Measurements from ENCODE around the gene SPATS2.

DNA sequence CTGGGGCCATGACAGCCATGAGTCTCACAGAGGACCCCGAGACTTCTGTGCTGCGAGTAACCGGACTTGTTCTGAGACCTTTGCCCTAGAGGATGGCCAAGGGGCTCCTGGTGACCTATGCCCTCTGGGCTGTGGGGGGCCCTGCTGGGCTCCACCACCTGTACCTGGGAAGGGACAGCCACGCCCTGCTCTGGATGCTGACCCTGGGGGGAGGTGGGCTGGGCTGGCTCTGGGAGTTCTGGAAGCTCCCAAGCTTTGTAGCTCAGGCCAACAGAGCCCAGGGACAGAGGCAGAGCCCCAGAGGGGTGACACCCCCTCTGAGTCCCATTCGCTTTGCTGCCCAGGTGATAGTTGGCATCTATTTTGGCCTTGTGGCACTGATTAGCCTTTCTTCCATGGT is 18.5 kb upstream of the SPATS2 start:
- TF ChIP-seq CTCF (IDR thresholded peaks at IDR 0.05), result no peak
- TF ChIP-seq EZH2 (IDR thresholded peaks at IDR 0.05; ENCODE audit: borderline replicate concordance, insufficient read depth, low read depth, low read length, poor library complexity, severe bottlenecking), result no peak
